ENCODE results near the gene RYR1.
"Not testable (repeated sequence)": the region's sequence is repeated elsewhere in the genome, so short reads cannot be mapped to it uniquely, and the experiment has no call there.

RYR1 gene

DNA sequence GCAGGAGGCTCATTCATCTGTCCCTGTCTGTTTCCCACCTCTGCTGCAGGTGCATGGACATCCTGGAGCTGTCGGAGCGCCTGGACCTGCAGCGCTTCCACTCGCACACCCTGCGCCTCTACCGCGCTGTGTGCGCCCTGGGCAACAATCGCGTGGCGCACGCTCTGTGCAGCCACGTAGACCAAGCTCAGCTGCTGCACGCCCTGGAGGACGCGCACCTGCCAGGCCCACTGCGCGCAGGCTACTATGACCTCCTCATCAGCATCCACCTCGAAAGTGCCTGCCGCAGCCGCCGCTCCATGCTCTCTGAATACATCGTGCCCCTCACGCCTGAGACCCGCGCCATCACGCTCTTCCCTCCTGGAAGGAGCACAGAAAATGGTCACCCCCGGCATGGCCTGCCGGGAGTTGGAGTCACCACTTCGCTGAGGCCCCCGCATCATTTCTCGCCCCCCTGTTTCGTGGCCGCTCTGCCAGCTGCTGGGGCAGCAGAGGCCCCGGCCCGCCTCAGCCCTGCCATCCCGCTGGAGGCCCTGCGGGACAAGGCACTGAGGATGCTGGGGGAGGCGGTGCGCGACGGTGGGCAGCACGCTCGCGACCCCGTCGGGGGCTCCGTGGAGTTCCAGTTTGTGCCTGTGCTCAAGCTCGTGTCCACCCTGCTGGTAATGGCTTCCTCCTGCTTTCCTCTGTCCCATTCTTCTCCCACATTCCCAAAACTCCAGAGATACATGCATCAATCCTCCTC is 52.2 kb downstream of the RYR1 start:
- Histone ChIP-seq H3K4me1 (ENCODE audit: control insufficient read depth, insufficient read depth, low read length) (no peaks in the 10 kb centered on the region), H3K9me3 (ENCODE audit: control insufficient read depth, low read length) (peaks cover 9% of the 10 kb centered on the region), H3K36me3 (ENCODE audit: control insufficient read depth, insufficient read depth, low read length, severe bottlenecking) (no peaks in the 10 kb centered on the region), H3K27me3 (replicated peaks; ENCODE audit: control insufficient read depth, insufficient read depth, low read length) (peaks cover 18% of the 10 kb centered on the region), H3K4me3 (ENCODE audit: low read length) (no peak overlapping the region), H3K9ac (ENCODE audit: low read length) (no peak overlapping the region)
- no peak for DNase-seq (ENCODE audit: low read depth)

- Histone ChIP-seq H3K9ac (ENCODE audit: low read length) (no peak overlapping the region), H3K4me1 (ENCODE audit: control insufficient read depth, insufficient read depth, low read length) (no peaks in the 10 kb centered on the region), H3K27me3 (replicated peaks; ENCODE audit: control insufficient read depth, insufficient read depth, low read length) (peaks cover 18% of the 10 kb centered on the region), H3K4me3 (ENCODE audit: low read length) (no peak overlapping the region), H3K9me3 (ENCODE audit: control insufficient read depth, low read length) (peaks cover 19% of the 10 kb centered on the region), H3K36me3 (ENCODE audit: control insufficient read depth, insufficient read depth, low read length, severe bottlenecking) (no peaks in the 10 kb centered on the region)
- no peak for DNase-seq (ENCODE audit: low read depth)
Observed at GRCh38 chr19:38486731-38487336, 53.3 kb downstream of the RYR1 start.

DNA sequence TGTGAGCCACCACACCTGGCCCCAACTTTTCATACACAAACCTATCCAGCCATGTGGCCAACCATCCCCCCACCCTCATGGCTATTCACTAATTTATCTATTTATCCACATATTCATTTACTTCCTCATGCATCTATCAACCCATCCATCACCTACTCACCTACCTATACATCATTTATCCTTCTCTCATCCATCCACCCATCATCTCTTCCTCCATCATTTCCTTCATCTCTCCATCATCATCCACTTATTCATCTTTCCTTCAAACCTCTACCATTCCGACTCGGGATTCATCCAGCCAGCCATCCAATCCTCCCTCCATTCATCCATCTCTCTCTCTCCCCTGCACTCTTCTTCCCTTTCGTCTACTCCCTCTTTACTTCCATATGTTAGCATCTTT is 54.6 kb downstream of the RYR1 start:
- H3K27me3 ChIP-seq (replicated peaks; ENCODE audit: control insufficient read depth, insufficient read depth, low read length) = peaks cover 10% of the 10 kb centered on the region
- no peak overlapping the region for H3K9ac ChIP-seq (ENCODE audit: low read length)
- no peaks in the 10 kb centered on the region for H3K4me1 ChIP-seq (ENCODE audit: control insufficient read depth, insufficient read depth, low read length)
- no peak overlapping the region for H3K4me3 ChIP-seq (ENCODE audit: low read length)
- peaks cover 19% of the 10 kb centered on the region for H3K9me3 ChIP-seq (ENCODE audit: control insufficient read depth, low read length)
- DNase-seq (ENCODE audit: low read depth) = no peak
- H3K36me3 ChIP-seq (ENCODE audit: control insufficient read depth, insufficient read depth, low read length, severe bottlenecking) = no peaks in the 10 kb centered on the region

GRCh38 chr19:38488776-38489481 is 55.4 kb downstream of the RYR1 start:
- Histone ChIP-seq H3K9me3 (ENCODE audit: control insufficient read depth, low read length) (peaks cover 19% of the 10 kb centered on the region), H3K36me3 (ENCODE audit: control insufficient read depth, insufficient read depth, low read length, severe bottlenecking) (no peaks in the 10 kb centered on the region), H3K9ac (ENCODE audit: low read length) (no peak overlapping the region), H3K27me3 (replicated peaks; ENCODE audit: control insufficient read depth, insufficient read depth, low read length) (peaks cover 10% of the 10 kb centered on the region), H3K4me3 (ENCODE audit: low read length) (no peak overlapping the region), H3K4me1 (ENCODE audit: control insufficient read depth, insufficient read depth, low read length) (no peaks in the 10 kb centered on the region)
- no peak for DNase-seq (ENCODE audit: low read depth)

DNA sequence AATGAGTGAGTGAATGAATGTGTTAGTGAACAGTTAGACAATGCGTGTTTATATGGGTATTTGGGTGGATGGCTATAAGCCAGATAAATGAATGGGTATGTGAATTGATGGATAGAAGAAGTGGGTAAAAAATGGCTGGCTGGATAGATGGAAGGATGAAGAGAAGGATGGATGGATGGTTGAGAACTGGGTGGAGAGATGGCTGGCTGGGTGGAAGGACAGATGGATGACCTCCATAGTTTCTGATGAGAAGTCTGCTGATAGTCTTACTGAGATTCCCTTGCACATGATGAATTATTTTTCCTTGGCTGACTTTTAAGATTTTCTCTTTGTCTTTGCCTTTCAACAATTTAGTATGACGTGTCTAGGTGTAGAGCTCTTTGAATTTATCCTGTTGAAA is 57.4 kb downstream of the RYR1 start:
- Histone ChIP-seq H3K9me3 (ENCODE audit: control insufficient read depth, low read length) (peaks cover 19% of the 10 kb centered on the region), H3K4me3 (ENCODE audit: low read length) (no peak overlapping the region), H3K27me3 (replicated peaks; ENCODE audit: control insufficient read depth, insufficient read depth, low read length) (peaks cover 10% of the 10 kb centered on the region), H3K9ac (ENCODE audit: low read length) (no peak overlapping the region), H3K4me1 (ENCODE audit: control insufficient read depth, insufficient read depth, low read length) (no peaks in the 10 kb centered on the region), H3K36me3 (ENCODE audit: control insufficient read depth, insufficient read depth, low read length, severe bottlenecking) (no peaks in the 10 kb centered on the region)
- DNase-seq (ENCODE audit: low read depth) = no peak

DNA sequence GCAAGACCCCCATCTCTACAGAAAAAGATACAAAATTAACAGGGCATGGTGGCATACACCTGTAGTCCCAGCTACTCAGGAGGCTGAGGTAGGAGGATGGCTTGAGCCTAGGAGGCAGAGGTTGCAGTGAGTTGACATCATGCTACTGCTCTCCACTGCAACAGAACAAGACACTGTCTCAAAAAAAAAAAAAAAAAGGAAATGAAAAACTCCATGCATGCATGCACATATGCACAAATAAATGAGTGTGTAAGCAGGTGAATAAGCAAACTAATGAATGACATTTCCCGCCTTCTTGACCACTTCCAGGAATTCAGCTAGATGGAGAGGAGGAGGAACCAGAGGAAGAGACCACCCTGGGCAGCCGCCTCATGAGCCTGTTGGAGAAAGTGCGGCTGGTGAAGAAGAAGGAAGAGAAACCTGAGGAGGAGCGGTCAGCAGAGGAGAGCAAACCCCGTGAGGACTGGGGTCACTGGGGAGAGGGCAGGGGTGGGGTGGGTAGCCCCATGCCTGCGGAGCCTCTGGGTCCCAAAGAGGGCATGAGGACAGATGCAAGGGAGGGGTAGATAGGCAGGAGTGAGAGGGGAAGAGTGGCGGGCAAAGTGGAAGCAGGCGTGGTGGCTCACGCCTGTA is 58.8 kb downstream of the RYR1 start:
- H3K9ac ChIP-seq (ENCODE audit: low read length) = no peak overlapping the region
- peaks cover 14% of the 10 kb centered on the region for H3K9me3 ChIP-seq (ENCODE audit: control insufficient read depth, low read length)
- H3K36me3 ChIP-seq (ENCODE audit: control insufficient read depth, insufficient read depth, low read length, severe bottlenecking) = no peaks in the 10 kb centered on the region
- no peak for DNase-seq (ENCODE audit: low read depth)
- no peaks in the 10 kb centered on the region for H3K4me1 ChIP-seq (ENCODE audit: control insufficient read depth, insufficient read depth, low read length)
- H3K27me3 ChIP-seq (replicated peaks; ENCODE audit: control insufficient read depth, insufficient read depth, low read length) = peaks cover 4% of the 10 kb centered on the region
- no peak overlapping the region for H3K4me3 ChIP-seq (ENCODE audit: low read length)

- Histone ChIP-seq H3K4me1 (ENCODE audit: control insufficient read depth, insufficient read depth, low read length) (no peaks in the 10 kb centered on the region), H3K4me3 (ENCODE audit: low read length) (no peak overlapping the region), H3K9me3 (ENCODE audit: control insufficient read depth, low read length) (peaks cover 14% of the 10 kb centered on the region), H3K9ac (ENCODE audit: low read length) (no peak overlapping the region), H3K27me3 (replicated peaks; ENCODE audit: control insufficient read depth, insufficient read depth, low read length) (peaks cover 10% of the 10 kb centered on the region), H3K36me3 (ENCODE audit: control insufficient read depth, insufficient read depth, low read length, severe bottlenecking) (no peaks in the 10 kb centered on the region)
- DNase-seq (ENCODE audit: low read depth) = no peak
Observed at GRCh38 chr19:38494379-38494778, 60.9 kb downstream of the RYR1 start.

DNA sequence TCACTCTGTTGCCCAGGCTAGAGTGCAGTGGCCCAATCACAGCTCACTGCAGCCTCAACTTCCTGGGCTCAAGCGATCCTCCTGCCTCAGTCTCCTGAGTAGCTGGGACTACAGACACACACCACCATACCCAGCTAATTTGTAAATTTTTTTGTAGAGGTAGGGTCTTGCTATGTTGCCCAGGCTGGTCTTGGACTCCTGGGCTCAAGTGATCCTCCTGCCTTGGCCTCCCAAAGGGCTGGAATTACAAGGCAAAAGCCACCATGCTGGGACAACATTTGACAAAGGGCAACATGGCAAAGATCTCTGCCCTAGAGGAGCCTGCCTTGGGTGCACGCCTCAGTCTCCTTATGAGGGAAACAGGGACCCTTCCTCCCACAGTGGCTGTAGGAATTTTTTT is 61.9 kb downstream of the RYR1 start:
- not testable (repeated sequence) for H3K4me1 ChIP-seq (ENCODE audit: control insufficient read depth, insufficient read depth, low read length); H3K9ac ChIP-seq (ENCODE audit: low read length); H3K36me3 ChIP-seq (ENCODE audit: control insufficient read depth, insufficient read depth, low read length, severe bottlenecking); H3K4me3 ChIP-seq (ENCODE audit: low read length); DNase-seq (ENCODE audit: low read depth)
- peaks cover 11% of the 10 kb centered on the region for H3K27me3 ChIP-seq (replicated peaks; ENCODE audit: control insufficient read depth, insufficient read depth, low read length)
- H3K9me3 ChIP-seq (ENCODE audit: control insufficient read depth, low read length) = peaks cover 13% of the 10 kb centered on the region

DNA sequence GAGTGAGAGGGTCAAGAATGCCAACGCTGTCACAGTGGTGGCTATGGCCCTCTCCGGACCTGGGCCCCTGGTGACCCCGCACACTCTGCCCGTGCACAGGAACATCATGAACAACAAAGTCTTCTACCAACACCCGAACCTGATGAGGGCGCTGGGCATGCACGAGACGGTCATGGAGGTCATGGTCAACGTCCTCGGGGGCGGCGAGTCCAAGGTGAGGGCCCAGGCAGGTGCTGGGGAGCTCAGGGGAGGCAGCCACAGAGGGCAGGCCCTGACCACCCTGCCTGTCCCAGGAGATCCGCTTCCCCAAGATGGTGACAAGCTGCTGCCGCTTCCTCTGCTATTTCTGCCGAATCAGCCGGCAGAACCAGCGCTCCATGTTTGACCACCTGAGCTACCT is 62.6 kb downstream of the RYR1 start:
- Histone ChIP-seq H3K4me3 (ENCODE audit: low read length) (no peak overlapping the region), H3K4me1 (ENCODE audit: control insufficient read depth, insufficient read depth, low read length) (no peaks in the 10 kb centered on the region), H3K36me3 (ENCODE audit: control insufficient read depth, insufficient read depth, low read length, severe bottlenecking) (no peaks in the 10 kb centered on the region), H3K9ac (ENCODE audit: low read length) (no peak overlapping the region), H3K9me3 (ENCODE audit: control insufficient read depth, low read length) (peaks cover 6% of the 10 kb centered on the region), H3K27me3 (replicated peaks; ENCODE audit: control insufficient read depth, insufficient read depth, low read length) (peaks cover 11% of the 10 kb centered on the region)
- no peak for DNase-seq (ENCODE audit: low read depth)

DNA sequence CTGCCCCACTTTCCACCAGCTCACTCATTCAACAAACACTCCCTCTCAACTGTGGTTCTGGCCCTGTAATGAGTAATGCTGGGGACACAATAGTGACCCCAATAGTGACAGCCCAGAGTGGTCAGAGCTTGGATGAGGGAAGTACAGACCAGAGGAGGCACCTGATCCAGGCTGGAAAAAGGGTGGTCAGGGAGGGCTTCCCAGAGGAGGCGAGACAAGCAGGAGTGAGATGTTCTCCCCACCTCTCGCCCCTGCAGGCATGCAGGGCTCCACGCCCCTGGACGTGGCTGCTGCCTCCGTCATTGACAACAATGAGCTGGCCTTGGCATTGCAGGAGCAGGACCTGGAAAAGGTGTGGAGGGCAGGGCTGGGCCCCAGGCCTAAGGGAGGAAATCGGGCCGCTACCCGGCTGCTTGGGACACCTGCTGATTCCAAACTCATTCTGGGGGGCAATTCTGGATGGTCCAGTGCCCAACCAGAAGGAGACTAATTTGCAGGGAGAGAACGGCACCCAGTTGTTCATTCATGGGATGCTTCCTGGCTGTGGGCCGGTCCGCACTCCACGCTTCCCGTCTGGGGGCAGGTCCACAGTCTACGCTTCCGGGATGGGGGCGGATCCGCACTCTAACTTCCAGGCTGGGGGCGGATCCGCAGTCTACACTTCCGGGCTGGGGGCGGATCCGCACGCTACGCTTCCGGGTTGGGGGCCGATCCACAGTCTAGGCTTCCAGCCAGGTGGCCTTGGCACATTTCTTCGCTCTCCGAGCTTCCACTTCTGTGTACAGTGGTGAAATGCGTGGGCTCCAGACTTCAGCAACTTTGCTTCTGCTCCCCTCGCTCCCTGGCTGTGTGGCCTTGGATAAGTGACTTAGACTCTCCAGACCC is 63.4 kb downstream of the RYR1 start:
- Histone ChIP-seq H3K27me3 (replicated peaks; ENCODE audit: control insufficient read depth, insufficient read depth, low read length) (peaks cover 11% of the 10 kb centered on the region), H3K9me3 (ENCODE audit: control insufficient read depth, low read length) (no peaks in the 10 kb centered on the region), H3K36me3 (ENCODE audit: control insufficient read depth, insufficient read depth, low read length, severe bottlenecking) (no peaks in the 10 kb centered on the region), H3K4me3 (ENCODE audit: low read length) (no peak overlapping the region), H3K9ac (ENCODE audit: low read length) (no peak overlapping the region), H3K4me1 (ENCODE audit: control insufficient read depth, insufficient read depth, low read length) (no peaks in the 10 kb centered on the region)
- no peak for DNase-seq (ENCODE audit: low read depth)

Data from adipocyte (in vitro differentiated cells).